IPS DF 19.7 (cell line): ENCODE measurements around the gene ACTRT1.

Source experiments
- DNase-seq: peaks from one replicate; pipeline ENCODE4 v3.0.0-alpha.2; 2013; ENCODE audit warnings: low read depth, low spot score

ACTRT1 gene

DNA sequence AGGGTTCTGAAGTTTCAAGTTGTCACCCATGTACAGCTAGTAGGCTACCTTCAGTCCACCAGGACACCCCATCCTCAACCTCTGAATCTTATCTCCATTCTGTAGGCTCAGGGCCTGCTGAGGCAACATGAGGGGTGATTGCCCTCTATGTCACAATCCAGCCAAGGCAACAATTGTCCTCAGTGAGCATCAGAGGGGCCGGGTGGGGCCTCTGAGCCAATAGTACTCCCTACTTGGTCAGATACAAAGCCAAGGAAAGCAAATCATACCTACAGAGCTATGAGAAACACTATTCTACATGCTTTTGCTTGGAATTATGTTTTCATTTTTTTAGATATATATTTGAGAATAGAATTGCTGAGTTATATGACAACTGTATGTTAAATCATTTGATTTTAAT lies at the start of gene ACTRT1:
Gene ACTRT1, minus strand, starts transcription at position 101 of the 400 bp plus-strand sequence. CDS start 197 bp downstream, outside the sequence.
- DNase-seq: no peak

DNA sequence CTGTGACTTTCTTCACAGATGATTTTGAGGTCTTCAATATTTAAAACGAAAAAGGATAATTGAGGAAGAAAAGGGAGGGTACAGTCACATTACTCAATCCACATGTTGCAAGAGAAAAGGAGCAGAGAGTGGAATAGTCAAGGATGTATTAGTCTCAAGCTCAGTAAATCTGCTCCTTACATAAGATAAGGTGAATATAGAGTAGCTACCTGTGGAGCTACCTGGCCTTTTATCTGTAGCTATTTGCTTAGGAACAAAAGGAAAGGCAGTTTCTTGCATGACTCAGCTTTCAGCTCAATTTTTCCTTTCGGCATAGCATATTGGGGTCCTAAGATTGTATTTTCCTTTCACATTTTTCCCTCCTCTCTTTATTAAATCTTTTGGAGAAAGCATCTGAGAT lies 26.3 kb upstream of the ACTRT1 start:
- peak; percentile 0 for DNase-seq

DNA sequence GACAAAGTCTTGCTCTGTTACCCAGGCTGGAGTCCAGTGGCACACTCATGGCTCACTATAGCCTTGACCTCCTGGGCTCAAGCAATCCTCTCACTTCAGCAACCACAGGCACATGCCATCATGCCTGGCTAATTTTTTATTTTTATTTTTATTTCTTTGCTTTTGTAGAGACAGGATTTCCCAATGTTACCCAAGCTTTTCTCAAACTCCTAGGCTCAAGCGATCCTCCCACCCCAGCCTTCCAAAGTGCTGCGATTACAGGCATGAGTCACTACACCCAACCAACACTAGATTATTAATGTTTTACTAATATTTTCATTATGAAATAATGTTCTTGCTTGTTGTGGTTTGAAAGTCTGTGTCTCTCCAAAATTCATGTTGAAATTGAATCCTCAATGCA lies 5.2 kb upstream of the ACTRT1 start:
- DNase-seq: no peak

DNA sequence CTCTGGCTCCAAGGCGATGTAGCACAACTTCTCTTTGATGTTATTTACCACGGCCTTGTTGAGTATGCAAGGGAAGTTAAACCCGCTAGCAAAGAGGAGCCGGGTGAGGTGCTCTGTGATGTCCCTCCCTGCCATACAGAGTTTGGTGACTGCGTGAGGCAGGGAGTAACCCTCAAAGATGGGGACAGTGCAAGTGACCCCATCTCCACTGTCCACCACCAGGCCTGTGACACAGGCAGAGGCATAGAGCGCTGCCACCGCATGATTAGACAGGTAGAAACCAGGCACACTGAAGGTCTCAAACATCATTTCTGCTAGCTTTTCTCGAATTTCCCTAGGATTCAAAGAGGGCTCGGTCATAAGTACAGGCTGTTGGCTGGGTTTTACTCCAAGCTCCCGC lies 677 bp downstream of the ACTRT1 start:
- DNase-seq: no peak

DNA sequence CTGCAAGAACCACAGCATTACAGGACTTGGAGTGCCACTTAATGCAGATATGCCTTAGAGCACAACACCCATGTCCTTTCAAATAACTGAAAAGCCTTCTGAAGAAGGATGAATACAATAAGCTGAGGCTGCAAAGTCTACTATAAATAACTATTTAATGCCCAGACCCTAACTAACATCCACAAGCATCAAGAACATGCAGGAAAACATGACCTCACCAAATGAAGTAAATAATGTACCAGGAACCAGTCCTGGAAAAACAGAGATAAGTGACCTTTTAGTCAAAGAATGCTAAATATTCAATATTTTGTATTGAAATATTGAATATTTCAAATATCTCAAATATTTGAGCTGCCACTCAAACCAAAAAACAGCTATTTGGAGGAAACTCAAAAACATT lies 16.9 kb downstream of the ACTRT1 start:
- no peak for DNase-seq

DNA sequence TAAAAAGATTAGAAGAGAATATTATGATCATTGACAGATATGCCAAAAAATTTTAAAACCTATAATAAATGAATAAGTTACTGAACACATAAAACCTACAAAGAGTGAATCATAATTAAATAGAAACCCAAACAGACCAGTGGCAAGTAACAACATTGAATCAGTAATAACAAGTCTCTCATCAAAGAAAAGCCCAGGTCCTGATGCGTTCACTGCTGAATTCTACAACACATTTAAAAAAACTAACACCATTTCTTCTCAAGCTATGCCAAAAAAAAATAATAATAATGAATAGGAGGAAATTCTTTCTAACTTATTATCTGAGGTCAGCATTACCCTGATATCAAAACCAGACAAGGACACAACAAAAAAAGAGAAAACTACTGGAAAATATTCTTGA lies 30.6 kb downstream of the ACTRT1 start:
- DNase-seq: no peak

DNA sequence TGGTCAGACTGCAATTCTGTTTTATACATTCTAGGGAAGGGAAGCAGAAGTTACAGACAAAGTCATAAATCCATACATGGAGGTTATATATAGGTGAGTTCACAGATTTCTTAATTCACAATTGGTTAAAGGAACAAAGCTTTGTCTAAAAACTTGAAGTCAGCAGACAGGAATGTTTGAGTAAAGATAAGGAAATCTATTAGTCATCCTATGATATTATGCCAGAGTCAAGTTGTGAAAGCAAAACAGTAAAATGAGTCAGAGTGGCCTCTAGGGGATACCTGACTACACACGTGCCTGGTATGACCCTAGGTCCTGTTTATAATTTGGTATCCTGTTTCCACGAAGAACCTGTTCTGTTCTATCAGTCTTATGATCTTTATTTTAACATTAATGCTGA lies 31.5 kb downstream of the ACTRT1 start:
- no peak for DNase-seq

DNA sequence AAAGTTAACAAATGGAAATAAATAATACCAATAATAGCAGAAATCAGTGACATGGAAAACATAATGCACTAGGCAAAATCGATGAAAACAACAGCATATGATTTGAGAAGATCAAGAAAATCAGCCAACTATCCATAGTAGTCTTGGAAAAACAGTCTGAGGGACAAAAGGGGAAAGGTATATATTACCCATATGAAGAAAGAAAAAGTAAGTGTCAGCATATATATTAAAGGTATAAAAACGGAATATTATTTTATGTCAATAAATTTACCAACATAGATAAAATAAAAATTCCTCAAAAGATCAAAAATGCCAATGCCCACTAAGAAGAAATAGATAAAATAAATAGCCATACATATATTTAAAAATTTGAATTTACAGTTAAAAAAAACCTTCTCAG lies 33.0 kb downstream of the ACTRT1 start:
- DNase-seq: no peak

DNA sequence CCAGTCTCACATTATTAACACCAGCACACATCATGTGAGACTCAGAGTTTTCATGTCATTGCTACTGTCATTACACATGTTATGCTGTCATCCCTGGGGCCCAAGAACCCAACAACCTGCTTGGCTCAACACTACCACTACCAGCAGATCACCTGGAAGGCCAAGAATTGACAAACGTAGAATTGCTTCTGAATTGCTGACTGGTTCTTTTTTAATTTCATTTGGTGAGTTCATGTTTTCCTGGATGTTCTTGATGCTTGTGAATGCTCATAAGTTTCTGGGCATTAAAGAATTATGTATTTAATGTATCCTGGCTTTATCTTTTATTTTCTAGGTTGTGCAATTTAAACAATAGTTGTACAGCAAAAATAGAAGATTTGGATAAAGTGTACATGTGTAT lies 40.2 kb downstream of the ACTRT1 start:
- no peak for DNase-seq

DNA sequence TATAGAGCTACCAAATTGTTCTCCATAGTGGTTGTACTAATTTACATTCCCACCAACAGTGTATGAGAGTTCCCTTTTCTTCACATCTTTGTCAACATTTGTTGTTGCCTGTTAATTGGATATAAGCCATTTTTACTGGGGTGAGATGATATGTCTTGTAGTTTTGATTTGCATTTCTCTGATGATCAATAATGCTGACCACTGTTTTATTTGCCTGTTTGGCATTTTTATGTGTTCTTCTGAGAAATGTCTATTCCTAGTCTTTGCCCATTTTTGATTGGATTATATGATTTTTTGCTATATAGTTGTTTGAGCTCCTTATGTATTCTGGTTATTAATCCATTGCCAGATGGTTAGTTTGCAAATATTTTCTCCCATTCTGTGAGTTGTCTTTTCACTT lies 44.3 kb downstream of the ACTRT1 start:
- DNase-seq: no peak
